Stimulated activated CD8-positive, alpha-beta memory T cell treated with anti-CD3 and anti-CD28 coated beads, Interleukin-15, amount 100 ng/mL, for 48 hours (primary cell): ENCODE results near the gene MCCD1.

Source experiments
- DNase-seq, 2 donors: peaks; one replicate each; pipeline ENCODE4 v3.0.0-alpha.2; 2020; ENCODE audit warnings: low read depth in 2 of 2

MCCD1 gene

DNA sequence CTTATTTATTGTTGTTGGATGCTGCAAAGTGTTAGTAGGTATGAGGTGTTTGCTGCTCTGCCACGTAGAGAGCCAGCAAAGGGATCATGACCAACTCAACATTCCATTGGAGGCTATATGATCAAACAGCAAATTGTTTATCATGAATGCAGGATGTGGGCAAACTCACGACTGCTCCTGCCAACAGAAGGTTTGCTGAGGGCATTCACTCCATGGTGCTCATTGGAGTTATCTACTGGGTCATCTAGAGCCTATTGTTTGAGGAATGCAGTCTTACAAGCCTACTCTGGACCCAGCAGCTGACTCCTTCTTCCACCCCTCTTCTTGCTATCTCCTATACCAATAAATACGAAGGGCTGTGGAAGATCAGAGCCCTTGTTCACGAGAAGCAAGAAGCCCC, 18.8 kb upstream of the MCCD1 start:
- DNase-seq, result no peak

GRCh38 chr6:31513456-31514165, 15.2 kb upstream of the MCCD1 start:
- DNase-seq, result no peak

GRCh38 chr6:31521835-31522234, 6.9 kb upstream of the MCCD1 start:
- no peak for DNase-seq

DNA sequence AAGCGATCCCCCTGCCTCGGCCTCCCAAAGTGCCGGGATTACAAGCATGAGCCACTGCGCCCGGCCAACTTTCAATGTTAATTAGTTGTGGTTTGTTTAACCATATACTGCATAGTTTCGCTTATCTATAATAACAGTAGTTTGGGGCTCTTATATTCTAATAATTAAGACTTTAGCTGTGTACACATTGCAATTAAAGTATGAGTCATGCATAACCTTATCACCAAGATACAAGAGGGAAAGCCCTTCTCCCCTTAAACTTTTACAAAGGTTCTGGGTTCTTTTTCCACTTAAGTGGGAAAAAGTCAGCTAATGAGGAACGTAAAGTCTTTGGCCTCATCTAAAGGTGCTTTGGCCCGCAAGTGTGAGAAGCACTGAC, 3.2 kb upstream of the MCCD1 start:
- no peak for DNase-seq

DNA sequence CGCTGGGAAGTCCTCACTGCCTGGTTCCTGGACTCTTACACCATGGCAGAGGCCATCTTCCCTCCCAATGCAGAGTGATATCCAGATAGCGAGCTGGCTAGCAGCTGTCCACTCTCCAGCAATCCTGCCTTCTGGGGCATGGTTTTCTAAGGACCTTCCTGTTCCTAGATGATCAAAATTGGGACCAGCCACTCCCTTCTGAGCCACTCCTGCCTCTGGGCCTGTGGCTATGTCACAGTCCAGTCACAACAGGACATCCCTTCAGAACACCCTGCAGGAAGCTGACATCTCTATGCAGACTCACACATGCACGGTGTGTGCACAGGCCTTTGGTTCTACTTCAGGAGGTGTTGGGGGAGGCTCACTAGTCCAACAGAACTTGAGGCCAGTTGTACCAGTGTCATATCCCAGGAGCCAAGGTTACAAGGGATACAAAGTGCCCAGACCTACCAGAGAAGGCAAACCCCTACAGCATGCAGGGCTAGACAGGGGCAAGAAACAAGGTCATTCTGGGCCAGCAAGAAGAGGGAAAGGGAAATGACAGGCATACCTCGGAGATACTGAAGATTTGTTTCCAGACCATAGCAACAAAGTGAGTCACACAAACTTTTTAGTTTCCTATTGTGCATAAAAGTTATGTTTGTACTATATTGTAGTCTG, 2.7 kb upstream of the MCCD1 start:
- DNase-seq, result no peak

DNA sequence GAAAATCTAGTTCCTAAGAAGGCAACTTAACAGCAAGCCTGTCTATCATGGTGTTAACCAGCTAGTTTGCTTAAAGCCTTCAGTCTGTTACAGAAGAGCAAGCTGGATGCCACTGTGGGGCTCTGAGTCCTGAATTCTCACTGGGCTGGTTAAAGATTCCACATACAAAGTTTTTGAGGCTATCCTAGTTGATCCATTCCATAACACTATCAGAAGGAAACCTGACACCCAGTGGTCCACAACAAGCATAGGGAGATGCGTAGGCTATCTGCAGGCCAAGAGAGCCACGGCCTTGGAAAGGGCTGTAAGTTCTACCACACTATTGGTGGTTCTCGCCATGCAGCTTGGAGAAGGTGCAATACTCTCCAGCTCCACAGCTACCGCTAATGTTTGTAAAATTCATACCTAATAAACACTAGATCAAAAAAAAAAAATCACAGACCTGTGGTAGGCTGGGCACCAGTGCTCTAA, 420 bp upstream of the MCCD1 start:
- no peak for DNase-seq

DNA sequence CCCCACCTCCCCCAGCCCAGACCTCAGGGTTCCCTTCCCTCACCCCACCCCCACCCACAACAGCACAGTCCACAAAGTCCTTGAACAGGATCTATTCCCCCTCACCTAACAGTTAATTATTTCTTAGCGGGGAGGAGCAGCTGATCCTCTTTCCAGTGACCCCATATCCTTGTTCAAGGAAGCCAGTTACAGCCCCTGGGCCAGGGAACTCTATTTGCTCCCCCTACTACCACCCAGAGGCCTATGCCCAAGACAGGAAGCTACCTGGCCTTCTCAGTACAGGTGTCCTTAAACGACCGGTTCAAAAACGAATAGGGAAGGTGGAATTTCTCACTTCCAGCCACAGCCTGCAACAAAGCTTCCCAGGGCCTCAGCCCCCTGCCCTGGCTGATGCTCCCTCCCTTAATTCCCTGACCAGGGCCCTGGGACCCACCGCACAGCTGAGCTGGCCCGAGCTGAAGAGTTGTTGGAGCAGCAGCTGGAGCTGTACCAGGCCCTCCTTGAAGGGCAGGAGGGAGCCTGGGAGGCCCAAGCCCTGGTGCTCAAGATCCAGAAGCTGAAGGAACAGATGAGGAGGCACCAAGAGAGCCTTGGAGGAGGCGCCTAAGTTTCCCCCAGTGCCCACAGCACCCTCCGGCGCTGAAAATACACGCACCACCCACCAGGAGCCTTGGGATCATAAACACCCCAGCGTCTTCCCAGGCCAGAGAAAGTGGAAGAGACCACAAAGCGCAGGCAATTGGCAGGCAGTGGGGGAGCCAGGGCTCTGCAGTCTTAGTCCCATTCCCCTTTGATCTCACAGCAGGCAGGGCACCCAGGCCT, 778 bp downstream of the MCCD1 start:
- no peak for DNase-seq

GRCh38 chr6:31530659-31531058, 1.9 kb downstream of the MCCD1 start:
- DNase-seq, result no peak

- DNase-seq, result no peak
These were observed 2.4 kb downstream of the MCCD1 start for GRCh38 chr6:31531162-31531561.

DNA sequence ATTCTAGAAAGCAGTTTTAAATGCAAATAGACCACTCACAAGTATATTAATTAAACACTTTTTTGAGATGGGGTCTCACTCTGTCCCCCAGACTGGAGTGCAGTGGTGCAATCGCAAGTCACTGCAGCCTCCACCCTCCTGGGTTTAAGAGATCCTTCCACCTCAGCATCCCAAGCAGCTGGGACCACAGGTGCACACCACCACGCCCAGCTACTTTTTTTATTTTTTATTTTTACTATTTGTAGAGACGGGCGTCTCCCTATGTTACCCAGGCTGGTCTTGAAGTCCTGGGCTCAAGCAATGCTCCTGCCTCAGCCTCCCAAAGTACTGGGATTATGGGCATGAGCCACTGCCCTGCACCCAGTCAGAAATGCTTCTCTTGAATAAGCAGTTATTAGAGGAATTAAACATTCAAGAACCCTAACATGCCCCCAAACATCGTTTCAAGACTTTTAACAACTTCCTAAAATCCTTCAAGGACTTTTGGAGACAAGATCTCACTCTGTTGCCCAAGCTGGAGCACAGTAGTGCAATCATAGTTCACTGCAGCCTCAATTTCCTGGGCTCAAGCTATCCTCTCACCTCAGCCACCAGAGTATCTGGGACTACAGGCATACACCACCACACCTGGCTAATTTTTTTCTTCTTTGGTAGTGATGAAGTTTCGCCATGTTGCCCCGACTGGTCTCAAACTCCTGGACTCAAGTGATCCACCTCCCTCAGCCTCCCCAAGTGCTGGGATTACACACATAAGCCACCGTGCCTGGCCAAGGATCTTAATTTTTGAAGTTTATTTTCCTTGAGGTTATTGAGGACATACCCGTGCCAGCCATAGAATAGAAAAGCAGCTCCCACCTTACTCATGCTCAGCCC, 3.2 kb downstream of the MCCD1 start:
- DNase-seq, result no peak

DNA sequence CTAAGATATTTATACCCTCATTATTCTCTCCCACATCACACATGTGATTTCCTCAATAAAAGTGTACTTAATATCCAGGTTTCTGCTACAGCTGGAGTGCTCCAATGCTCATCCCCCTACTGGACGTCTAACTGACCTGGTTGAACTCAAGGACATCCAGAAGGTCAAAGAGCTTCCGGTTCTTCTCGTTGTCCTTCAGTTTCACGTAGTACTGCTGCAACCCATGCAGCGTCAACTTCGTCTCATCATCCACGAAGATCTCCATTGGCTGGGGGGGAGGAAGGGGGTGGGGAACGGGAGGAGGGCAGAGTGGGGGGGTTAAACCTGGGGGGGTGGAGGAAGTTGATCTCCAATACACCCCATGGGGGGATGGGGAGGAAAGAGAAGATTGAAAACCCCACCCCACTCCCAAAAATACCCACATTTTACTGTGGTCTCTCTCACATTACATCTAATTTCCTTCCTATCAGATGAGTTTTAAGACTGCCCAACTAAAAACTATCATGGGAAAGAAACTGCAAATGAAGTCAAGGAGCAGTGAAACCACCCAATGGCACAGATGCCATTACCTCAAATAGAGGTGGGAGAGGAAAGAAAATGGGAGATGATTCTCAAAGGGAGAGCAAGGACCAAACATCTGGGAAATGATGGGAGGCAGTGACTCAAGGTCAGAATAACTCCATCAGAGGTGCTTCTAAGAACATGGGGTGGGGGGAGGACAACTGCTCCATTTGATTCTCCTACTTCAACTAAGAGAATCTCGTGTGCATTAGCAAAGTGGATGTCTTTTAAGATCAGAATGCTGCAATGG, 4.1 kb downstream of the MCCD1 start:
- no peak for DNase-seq

DNA sequence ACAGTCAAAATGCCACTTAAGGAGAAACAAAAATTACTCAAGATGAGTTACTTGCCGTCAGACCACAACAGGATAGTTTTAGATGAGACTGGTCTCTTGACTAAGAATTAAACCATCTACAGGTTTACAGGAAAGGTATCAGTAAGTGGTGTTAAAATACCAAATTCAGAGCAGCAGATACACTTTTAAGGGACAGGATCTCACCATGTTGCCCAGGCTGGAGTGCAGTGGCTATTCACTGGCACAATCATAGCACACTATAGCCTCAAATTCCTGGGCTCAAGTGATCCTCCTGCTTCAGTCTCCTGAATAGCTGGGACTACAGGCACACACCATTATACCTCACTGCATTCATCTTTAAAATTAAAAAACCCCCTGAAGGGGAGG, 4.7 kb downstream of the MCCD1 start:
- DNase-seq, result no peak

- DNase-seq, result no peak
These were observed 5.2 kb downstream of the MCCD1 start for GRCh38 chr6:31534011-31534410.

DNA sequence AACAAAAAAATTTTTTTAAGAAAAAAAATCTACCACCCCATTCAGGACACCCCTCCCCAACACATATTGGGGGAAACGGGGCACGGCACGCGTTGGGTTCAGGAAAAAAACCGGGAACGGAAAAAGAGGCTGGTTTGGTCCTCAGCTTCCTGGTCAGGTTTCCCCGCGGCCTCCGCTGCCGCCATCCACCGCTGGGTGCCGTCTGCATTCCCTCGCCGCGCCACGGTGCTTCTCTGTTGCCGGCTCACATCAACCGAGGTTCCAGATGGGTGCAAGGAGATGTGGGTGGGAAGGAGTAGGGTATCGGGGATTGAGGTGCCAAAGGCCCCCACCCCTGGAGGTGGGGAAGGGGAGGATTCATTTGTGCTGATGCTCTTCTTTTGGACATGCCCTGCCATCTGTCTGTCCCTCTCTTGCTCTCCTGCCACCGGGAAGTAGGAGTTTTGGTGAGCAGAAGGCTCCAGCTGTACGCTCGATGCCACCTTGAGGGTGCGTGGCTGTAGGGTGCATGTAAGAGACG, 5.8 kb downstream of the MCCD1 start:
- DNase-seq, result no peak

- no peak for DNase-seq
These were observed 7.0 kb downstream of the MCCD1 start for GRCh38 chr6:31535538-31536324.

- DNase-seq, result no peak
These were observed 10.1 kb downstream of the MCCD1 start for GRCh38 chr6:31538805-31539400.

DNA sequence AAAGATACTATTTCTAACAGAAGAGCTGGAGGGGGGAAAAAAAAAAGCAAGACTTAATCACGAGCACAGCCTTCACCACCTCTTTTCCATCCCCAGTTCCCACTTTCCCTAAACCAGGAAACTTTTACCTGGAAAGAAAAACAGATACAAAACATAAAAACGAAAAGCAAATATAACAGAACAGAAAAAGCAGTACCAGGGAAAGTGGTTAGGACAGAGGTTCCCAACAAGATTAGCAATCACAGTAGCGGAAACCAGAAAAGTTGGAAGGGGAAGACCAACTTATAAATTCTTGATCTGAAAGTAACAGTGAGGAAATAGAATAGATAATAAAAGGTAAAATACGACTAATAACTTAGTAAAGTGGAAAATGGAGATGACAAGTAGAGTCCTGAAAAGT, 11.9 kb downstream of the MCCD1 start:
- no peak for DNase-seq

GRCh38 chr6:31541059-31541657, 12.4 kb downstream of the MCCD1 start:
- DNase-seq, result peak in 1 of 2 donors; percentile 32
